A673 (cell line): ENCODE data around the gene TNFRSF11A.

Experiments
- EZH2 ChIP-seq: fragments of 200-600 bp; sonication (generic); IDR thresholded peaks from 2 replicates; pipeline ENCODE4 v1.6.1; 2017; ENCODE audit warnings: borderline replicate concordance, low read depth, mild to moderate bottlenecking, mixed read lengths, antibody characterized with exemption, low read length; ENCODE audit not compliant: poor library complexity, severe bottlenecking
- TF ChIP-seq, protein P1 (sequence below): fragments of 300-800, 200-600 bp; sonication (generic); conservative IDR thresholded peaks from 2 replicates; pipeline ENCODE4 v1.5.1; 2017; ENCODE audit warnings: low read depth, mild to moderate bottlenecking, antibody characterized with exemption, low read length, moderate library complexity, mixed read lengths

DNA sequence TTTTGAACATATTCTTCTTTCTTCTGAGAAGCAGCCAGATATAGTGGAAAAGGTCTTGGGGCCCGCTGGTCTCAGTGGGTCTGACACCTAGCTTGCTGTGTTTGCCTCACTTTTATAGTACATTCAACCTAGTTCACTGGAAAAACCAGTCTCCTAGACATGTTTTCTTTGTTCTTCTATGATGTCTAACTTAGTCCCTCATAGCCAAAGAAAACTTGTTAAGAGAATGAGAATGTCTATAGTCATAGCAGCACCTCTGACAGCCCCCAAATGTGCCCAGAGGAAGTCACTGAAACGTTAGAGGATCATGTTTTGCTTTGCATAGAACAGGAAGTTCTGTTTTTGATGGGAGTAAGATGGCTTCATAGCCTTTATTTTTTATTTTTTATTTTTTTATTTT is 40.3 kb downstream of the TNFRSF11A start:
- TF ChIP-seq, protein P1, sequence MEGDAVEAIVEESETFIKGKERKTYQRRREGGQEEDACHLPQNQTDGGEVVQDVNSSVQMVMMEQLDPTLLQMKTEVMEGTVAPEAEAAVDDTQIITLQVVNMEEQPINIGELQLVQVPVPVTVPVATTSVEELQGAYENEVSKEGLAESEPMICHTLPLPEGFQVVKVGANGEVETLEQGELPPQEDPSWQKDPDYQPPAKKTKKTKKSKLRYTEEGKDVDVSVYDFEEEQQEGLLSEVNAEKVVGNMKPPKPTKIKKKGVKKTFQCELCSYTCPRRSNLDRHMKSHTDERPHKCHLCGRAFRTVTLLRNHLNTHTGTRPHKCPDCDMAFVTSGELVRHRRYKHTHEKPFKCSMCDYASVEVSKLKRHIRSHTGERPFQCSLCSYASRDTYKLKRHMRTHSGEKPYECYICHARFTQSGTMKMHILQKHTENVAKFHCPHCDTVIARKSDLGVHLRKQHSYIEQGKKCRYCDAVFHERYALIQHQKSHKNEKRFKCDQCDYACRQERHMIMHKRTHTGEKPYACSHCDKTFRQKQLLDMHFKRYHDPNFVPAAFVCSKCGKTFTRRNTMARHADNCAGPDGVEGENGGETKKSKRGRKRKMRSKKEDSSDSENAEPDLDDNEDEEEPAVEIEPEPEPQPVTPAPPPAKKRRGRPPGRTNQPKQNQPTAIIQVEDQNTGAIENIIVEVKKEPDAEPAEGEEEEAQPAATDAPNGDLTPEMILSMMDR = no peak
- no peak for TF ChIP-seq EZH2
